Natural killer cell (primary cell): ENCODE data around the gene ZCCHC17. TPM values are rescaled to one million over a fixed set of nuclear protein-coding genes. Genes with fewer than 3 reads are reported as not detected.

Source experiments
- ATAC-seq, 3 donors: fragments of 150-1000 bp in 2 of 3; fragments of 200-7000 bp in 1 of 3; cut with Tn5 transposase; 1 replicate in 1 of 3; 2 replicates in 2 of 3; pipeline ENCODE4 v1.10.0; 2021; ENCODE audit warnings: mild to moderate bottlenecking in 2 of 3, moderate library complexity in 2 of 3
- DNase-seq, 2 donors: peaks; one replicate each; pipeline versions ENCODE4 v3.0.0 to v3.0.0-alpha.2; 2013 to 2021; ENCODE audit warnings: mixed read lengths in 1 of 2
- H3K27ac ChIP-seq: one replicate; pipeline ENCODE4 v1.5.1; 2013; ENCODE audit warnings: mild to moderate bottlenecking, low read length
- H3K27me3 ChIP-seq: one replicate; pipeline ENCODE4 v1.6.1; 2013; ENCODE audit warnings: low read length; ENCODE audit not compliant: control insufficient read depth, insufficient read depth
- H3K36me3 ChIP-seq: one replicate; pipeline ENCODE4 v1.6.1; 2013; ENCODE audit warnings: low read length; ENCODE audit not compliant: control insufficient read depth, insufficient read depth
- H3K4me1 ChIP-seq: one replicate; pipeline ENCODE4 v1.6.1; 2013; ENCODE audit warnings: low read length; ENCODE audit not compliant: control insufficient read depth, insufficient read depth
- H3K4me3 ChIP-seq: one replicate; pipeline ENCODE4 v1.5.1; 2013; ENCODE audit warnings: low read length
- H3K9me3 ChIP-seq: one replicate; pipeline ENCODE4 v1.6.1; 2013; ENCODE audit warnings: low read length; ENCODE audit not compliant: control insufficient read depth, insufficient read depth
- H3K27ac Mint-ChIP-seq, 2 donors: one replicate each; pipeline ENCODE4 v1.8.0; 2022; ENCODE audit warnings: mild to moderate bottlenecking in 2 of 2, mixed read lengths in 2 of 2, moderate library complexity in 1 of 2
- H3K27me3 Mint-ChIP-seq, 2 donors: one replicate each; pipeline ENCODE4 v1.8.0; 2022; ENCODE audit warnings: low read depth in 2 of 2, mixed read lengths in 2 of 2
- H3K36me3 Mint-ChIP-seq: one replicate; pipeline ENCODE4 v1.8.0; 2022; ENCODE audit warnings: mixed read lengths
- H3K4me1 Mint-ChIP-seq, 2 donors: one replicate each; pipeline ENCODE4 v1.8.0; 2022; ENCODE audit warnings: mixed read lengths in 2 of 2
- H3K4me3 Mint-ChIP-seq: one replicate; pipeline ENCODE4 v1.8.0; 2022; ENCODE audit warnings: mild to moderate bottlenecking, moderate library complexity, mixed read lengths
- H3K9me3 Mint-ChIP-seq, 2 donors: one replicate each; pipeline ENCODE4 v1.8.0; 2022; ENCODE audit warnings: mixed read lengths in 2 of 2
- WGBS: methylation state at CpG from one replicate; pipeline ENCODE4 v1.1.7; 2013; ENCODE audit warnings: missing lambda C conversion rate; ENCODE audit not compliant: insufficient coverage; 5-methylcytosine and 5-hydroxymethylcytosine counted together
- intact Hi-C: fragments of 100-400 bp; cut with micrococcal nuclease; formaldehyde crosslinking; loops from one replicate; pipeline ENCODE4 v1.14.2; 2022
- total RNA-seq, 4 donors: library from RNA; stranded (reverse); fragments of 120-200 nt in 1 of 4; gene quantifications; one replicate each; pipeline versions ENCODE4 v1.2.3 to v1.2.4, GENCODE V29; 2013 to 2022
- TF ChIP-seq, protein P1 (sequence below): fragments of 200-600 bp; IDR thresholded peaks from one replicate; pipeline ENCODE4 v1.8.0; 2022; ENCODE audit warnings: antibody characterized with exemption

ZCCHC17 gene
- total RNA-seq, 3 donors from 2014 or later (not counting 1 experiment from before 2014, with no cell fraction given), result 24.1 to 31.1 (median 27.8) TPM

DNA sequence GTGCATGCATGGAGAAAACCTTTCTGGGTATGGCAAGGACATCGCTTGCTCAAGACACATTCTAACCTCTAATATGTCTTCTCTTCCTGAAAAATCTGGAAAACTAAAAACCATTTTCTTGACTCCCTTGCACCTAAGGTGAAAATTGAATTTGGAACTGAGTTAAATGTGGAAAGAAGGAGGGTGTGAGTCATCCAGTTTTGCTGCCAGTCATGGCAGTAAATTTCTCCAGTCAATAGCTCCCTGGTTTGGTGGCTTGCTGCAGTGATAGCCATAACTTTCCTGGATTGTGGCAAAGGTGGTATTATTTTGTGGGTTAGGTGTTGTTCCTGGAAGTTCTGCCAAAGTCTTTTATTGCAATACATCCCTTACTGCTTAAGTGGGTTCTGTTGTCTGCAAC is 2.5 kb downstream of the ZCCHC17 start:
- H3K27ac Mint-ChIP-seq, result no peak overlapping the region
- peak overlapping the region; percentile 42 for H3K4me3 Mint-ChIP-seq
- no peak for DNase-seq

DNA sequence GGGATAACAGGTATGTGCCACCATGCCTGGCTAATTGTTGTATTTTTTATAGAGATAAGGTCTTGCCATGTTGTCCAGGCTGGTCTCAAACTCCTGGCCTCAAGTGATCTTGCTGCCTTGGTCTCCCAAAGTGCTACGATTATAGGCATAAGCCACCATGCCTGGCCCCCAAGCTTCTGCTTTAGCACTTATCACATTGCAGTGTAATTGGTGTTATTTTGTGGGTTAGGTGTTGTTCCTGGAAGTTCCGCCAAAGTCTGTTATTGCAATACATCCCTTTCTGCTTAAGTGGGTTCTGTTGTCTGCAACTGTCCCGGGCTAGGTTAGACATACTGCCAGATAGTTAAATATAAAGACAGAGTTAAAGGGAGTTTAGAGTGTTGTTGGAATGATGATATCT is 3.4 kb downstream of the ZCCHC17 start:
- ATAC-seq (peak; percentile 31 to 46 (median 39)), DNase-seq (peak; percentile 48 to 50)
- peaks cover 19 to 50% of the 10 kb centered on the region in 2 donors for H3K4me1 Mint-ChIP-seq
- Histone ChIP-seq H3K36me3 (no peaks in the 10 kb centered on the region), H3K4me1 (peaks cover 36% of the 10 kb centered on the region), H3K27ac (peak overlapping the region; percentile 68), H3K27me3 (no peaks in the 10 kb centered on the region), H3K9me3 (no peaks in the 10 kb centered on the region), H3K4me3 (no peak overlapping the region)
- TF ChIP-seq, protein P1, sequence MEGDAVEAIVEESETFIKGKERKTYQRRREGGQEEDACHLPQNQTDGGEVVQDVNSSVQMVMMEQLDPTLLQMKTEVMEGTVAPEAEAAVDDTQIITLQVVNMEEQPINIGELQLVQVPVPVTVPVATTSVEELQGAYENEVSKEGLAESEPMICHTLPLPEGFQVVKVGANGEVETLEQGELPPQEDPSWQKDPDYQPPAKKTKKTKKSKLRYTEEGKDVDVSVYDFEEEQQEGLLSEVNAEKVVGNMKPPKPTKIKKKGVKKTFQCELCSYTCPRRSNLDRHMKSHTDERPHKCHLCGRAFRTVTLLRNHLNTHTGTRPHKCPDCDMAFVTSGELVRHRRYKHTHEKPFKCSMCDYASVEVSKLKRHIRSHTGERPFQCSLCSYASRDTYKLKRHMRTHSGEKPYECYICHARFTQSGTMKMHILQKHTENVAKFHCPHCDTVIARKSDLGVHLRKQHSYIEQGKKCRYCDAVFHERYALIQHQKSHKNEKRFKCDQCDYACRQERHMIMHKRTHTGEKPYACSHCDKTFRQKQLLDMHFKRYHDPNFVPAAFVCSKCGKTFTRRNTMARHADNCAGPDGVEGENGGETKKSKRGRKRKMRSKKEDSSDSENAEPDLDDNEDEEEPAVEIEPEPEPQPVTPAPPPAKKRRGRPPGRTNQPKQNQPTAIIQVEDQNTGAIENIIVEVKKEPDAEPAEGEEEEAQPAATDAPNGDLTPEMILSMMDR, result no peak
- 24% methylated on average over 3 of the region's 3 CpGs for WGBS
- H3K27ac Mint-ChIP-seq, result no peak overlapping the region
- no peaks in the 10 kb centered on the region for H3K36me3 Mint-ChIP-seq
- intact Hi-C loops, result loop anchor here (10.0 kb wide), 1 partner anchor 545 kb away; the partner anchor contains the start of gene LAPTM5
- H3K9me3 Mint-ChIP-seq, result peaks cover 2% of the 10 kb centered on the region in 2 donors
- H3K4me3 Mint-ChIP-seq, result peak overlapping the region; percentile 91
- H3K27me3 Mint-ChIP-seq, result no peaks in the 10 kb centered on the region

More for the DNA sequence above, 2.5 kb downstream of the ZCCHC17 start:
- Mint-ChIP-seq H3K4me1 (peaks cover 19 to 50% of the 10 kb centered on the region in 2 donors), H3K27me3 (no peaks in the 10 kb centered on the region), H3K9me3 (peaks cover 2% of the 10 kb centered on the region in 2 donors), H3K36me3 (no peaks in the 10 kb centered on the region)
- peak overlapping the region; percentile 68 for H3K27ac ChIP-seq
- no peak overlapping the region for H3K4me3 ChIP-seq
- no peak for ATAC-seq
- no peaks in the 10 kb centered on the region for H3K36me3 ChIP-seq
- H3K9me3 ChIP-seq, result no peaks in the 10 kb centered on the region
- TF ChIP-seq, protein P1, result no peak
- intact Hi-C loops, result loop anchor here (5.0 kb wide), 1 partner anchor 232 kb away; the partner anchor contains the start of gene PUM1
- 100% methylated on average over 1 of the region's 1 CpG for WGBS
- no peaks in the 10 kb centered on the region for H3K27me3 ChIP-seq
- peaks cover 36% of the 10 kb centered on the region for H3K4me1 ChIP-seq

DNA sequence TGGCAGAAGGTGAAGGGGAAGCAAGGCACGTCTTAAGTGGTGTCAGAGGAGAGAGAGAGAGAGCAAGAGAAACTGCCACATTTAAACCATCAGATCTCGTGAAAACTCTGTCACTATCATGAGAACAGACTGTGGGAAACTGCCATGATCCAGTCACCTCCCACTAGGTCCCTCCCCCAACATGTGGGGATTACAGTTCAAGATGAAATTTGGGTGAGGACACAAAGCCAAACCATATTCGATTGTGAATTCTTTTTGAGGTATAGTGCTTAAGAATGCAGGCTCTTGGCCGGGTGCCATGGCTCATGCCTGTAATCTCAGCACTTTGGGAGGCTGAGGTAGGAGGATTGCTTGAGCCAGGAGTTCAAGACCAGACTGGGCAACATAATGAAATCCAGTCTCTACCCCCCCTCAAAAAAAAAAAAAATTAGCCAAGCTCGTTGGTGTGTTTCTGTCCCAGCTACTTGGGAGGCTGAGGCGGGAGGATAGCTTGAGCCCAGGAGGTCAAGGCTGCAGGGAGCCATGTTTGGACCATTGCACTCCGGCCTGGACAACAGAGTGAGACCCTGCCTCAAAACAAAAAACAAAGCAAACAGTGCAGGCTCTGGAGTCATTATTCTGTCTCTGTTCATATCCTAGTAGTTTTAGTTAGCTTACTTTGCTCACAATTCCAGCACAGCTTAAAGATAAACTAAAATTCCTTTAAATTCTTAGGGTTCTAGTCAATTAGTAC is 6.0 kb downstream of the ZCCHC17 start:
- no peaks in the 10 kb centered on the region for H3K27me3 ChIP-seq
- no peaks in the 10 kb centered on the region for H3K27me3 Mint-ChIP-seq
- no peaks in the 10 kb centered on the region for H3K9me3 ChIP-seq
- H3K4me1 Mint-ChIP-seq, result peaks cover 30 to 61% of the 10 kb centered on the region in 2 donors
- ATAC-seq (peak in 2 of 3 donors; percentile 13 to 18), DNase-seq (no peak)
- H3K36me3 ChIP-seq, result no peaks in the 10 kb centered on the region
- peaks cover 17% of the 10 kb centered on the region for H3K4me1 ChIP-seq
- TF ChIP-seq, protein P1, result no peak
- no peaks in the 10 kb centered on the region for H3K36me3 Mint-ChIP-seq
- 93% methylated on average over 5 of the region's 7 CpGs for WGBS
- intact Hi-C loops, result loop anchor here (10.0 kb wide), 1 partner anchor 548 kb away; the partner anchor contains the start of gene LAPTM5
- H3K4me3 Mint-ChIP-seq, result peak overlapping the region; percentile 38
- no peak overlapping the region for H3K27ac ChIP-seq
- H3K27ac Mint-ChIP-seq, result peak overlapping the region in 1 of 2 donors; percentile 58
- H3K4me3 ChIP-seq, result no peak overlapping the region
- H3K9me3 Mint-ChIP-seq, result peaks cover 2% of the 10 kb centered on the region in 2 donors
